Lung (tissue), 12 donors: ENCODE results near the gene EBF3. TPM values are rescaled to one million over a fixed set of nuclear protein-coding genes. Genes with fewer than 3 reads are reported as not detected.

Experiments
- ATAC-seq: fragments of 200-7000 bp; cut with Tn5 transposase; one replicate; pipeline ENCODE4 v1.9.1; 2020; ENCODE audit warnings: moderate number of reproducible peaks; ENCODE audit not compliant: insufficient read depth, low FRiP score
- DNase-seq, 3 donors: peaks; one replicate each; pipeline ENCODE4 v3.0.0-alpha.2; 2013 to 2017
- H3K27ac ChIP-seq, 2 donors: one replicate each; pipeline ENCODE4 v1.5.1; 2013; ENCODE audit warnings: mild to moderate bottlenecking in 2 of 2, moderate library complexity in 2 of 2, control low read depth in 1 of 2, inconsistent platforms in 1 of 2, low read depth in 1 of 2, low read length in 1 of 2
- H3K27me3 ChIP-seq, 3 donors: one replicate each; pipeline ENCODE4 v1.5.1; 2013; ENCODE audit warnings: low read length in 2 of 3; ENCODE audit not compliant: control insufficient read depth in 3 of 3, insufficient read depth in 3 of 3
- H3K36me3 ChIP-seq, 4 donors: one replicate each; pipeline ENCODE4 v1.5.1; 2013; ENCODE audit warnings: low read length in 4 of 4, mild to moderate bottlenecking in 1 of 4, moderate library complexity in 1 of 4; ENCODE audit not compliant: control insufficient read depth in 4 of 4, insufficient read depth in 4 of 4
- H3K4me1 ChIP-seq, 5 donors: one replicate each; pipeline ENCODE4 v1.5.1; 2013; ENCODE audit warnings: low read length in 5 of 5, mild to moderate bottlenecking in 2 of 5, moderate library complexity in 1 of 5; ENCODE audit not compliant: control insufficient read depth in 5 of 5, insufficient read depth in 5 of 5
- H3K4me3 ChIP-seq: one replicate; pipeline ENCODE4 v1.5.1; 2013; ENCODE audit warnings: mild to moderate bottlenecking, control low read depth, moderate library complexity
- H3K9ac ChIP-seq, 2 donors: one replicate each; pipeline ENCODE4 v1.5.1; 2013; ENCODE audit warnings: low read length in 2 of 2, control low read depth in 1 of 2; ENCODE audit not compliant: insufficient read depth in 1 of 2
- H3K9me3 ChIP-seq, 4 donors: one replicate each; pipeline ENCODE4 v1.5.1; 2013; ENCODE audit warnings: low read length in 3 of 4, mild to moderate bottlenecking in 1 of 4, moderate library complexity in 1 of 4; ENCODE audit not compliant: control insufficient read depth in 4 of 4, insufficient read depth in 3 of 4
- CTCF ChIP-seq: IDR thresholded peaks from 2 replicates; pipeline ENCODE4 v1.5.1; 2012; ENCODE audit warnings: mild to moderate bottlenecking; ENCODE audit errors: control extremely low read depth, extremely low read depth
- WGBS, 2 donors: extraction: QIAGEN DNeasy Blood & Tissue Kit; methylation state at CpG; one replicate each; pipeline ENCODE4 v1.1.7; 2013; 5-methylcytosine and 5-hydroxymethylcytosine counted together
- polyA plus RNA-seq, 2 donors: library from polyadenylated mRNA; stranded (reverse); fragments of 200-250 nt; gene quantifications; one replicate each; pipeline ENCODE4 v1.2.1, GENCODE V29; 2013
- total RNA-seq, 2 donors: library from RNA; depleted of rRNA in 1 of 2; stranded (reverse); fragments of >200 nt in 1 of 2; gene quantifications; one replicate each; pipeline ENCODE4 v1.2.1, GENCODE V29; 2014 to 2021
- donor health status: control.
- donor health status: control.
- donor health status: Bipolar disorder and iron deficiency.
- donor health status: healthy.
- donor health status: DM: yes; HTN: yes; CAD: no.

The EBF3 gene
- total and polyA plus RNA-seq, 4 donors: 0.06 to 1.1 (median 0.08) TPM; not detected in 1

- Histone ChIP-seq H3K9ac (no peak overlapping the region), H3K4me1 (no peaks in the 10 kb centered on the region), H3K27ac (no peak overlapping the region), H3K9me3 (peaks cover 0 to 4% (median 0%) of the 10 kb centered on the region in 4 donors), H3K4me3 (no peak overlapping the region), H3K36me3 (no peaks in the 10 kb centered on the region), H3K27me3 (peaks cover 0 to 4% (median 0%) of the 10 kb centered on the region in 3 donors)
- 94% methylated on average over 9 of the region's 9 CpGs for WGBS, 2 donors
- DNase-seq (no peak), ATAC-seq (no peak)
- TF ChIP-seq CTCF: no peak
These were observed 122.5 kb downstream of the EBF3 start for GRCh38 chr10:129841590-129841989.

- 92 to 95% methylated on average over 16 of the region's 16 CpGs for WGBS, 2 donors
- H3K36me3 ChIP-seq: no peaks in the 10 kb centered on the region
- H3K4me3 ChIP-seq: no peak overlapping the region
- ATAC-seq: no peak
- no peak for DNase-seq
- no peak for TF ChIP-seq CTCF
- H3K27me3 ChIP-seq: peaks cover 0 to 4% (median 0%) of the 10 kb centered on the region in 3 donors
- H3K27ac ChIP-seq: no peak overlapping the region
- no peaks in the 10 kb centered on the region for H3K4me1 ChIP-seq
- no peak overlapping the region for H3K9ac ChIP-seq
- peaks cover 0 to 4% (median 0%) of the 10 kb centered on the region in 4 donors for H3K9me3 ChIP-seq
These were observed 123.0 kb downstream of the EBF3 start for GRCh38 chr10:129841071-129841470.

- ATAC-seq (no peak), DNase-seq (no peak)
These were observed 123.9 kb downstream of the EBF3 start for GRCh38 chr10:129840196-129840590.

More at GRCh38 chr10:129840196-129840590, 123.9 kb downstream of the EBF3 start:
- no peak overlapping the region for H3K9ac ChIP-seq
- H3K27me3 ChIP-seq: peaks cover 0 to 4% (median 0%) of the 10 kb centered on the region in 3 donors
- WGBS, 2 donors: 96% methylated on average over 29 of the region's 29 CpGs
- no peaks in the 10 kb centered on the region for H3K36me3 ChIP-seq
- H3K9me3 ChIP-seq: peaks cover 0 to 4% (median 0%) of the 10 kb centered on the region in 4 donors
- no peak overlapping the region for H3K4me3 ChIP-seq
- no peak overlapping the region for H3K27ac ChIP-seq
- TF ChIP-seq CTCF: no peak
- H3K4me1 ChIP-seq: no peaks in the 10 kb centered on the region
